ENCODE measurements around the gene CFAP221.

Gene CFAP221

DNA sequence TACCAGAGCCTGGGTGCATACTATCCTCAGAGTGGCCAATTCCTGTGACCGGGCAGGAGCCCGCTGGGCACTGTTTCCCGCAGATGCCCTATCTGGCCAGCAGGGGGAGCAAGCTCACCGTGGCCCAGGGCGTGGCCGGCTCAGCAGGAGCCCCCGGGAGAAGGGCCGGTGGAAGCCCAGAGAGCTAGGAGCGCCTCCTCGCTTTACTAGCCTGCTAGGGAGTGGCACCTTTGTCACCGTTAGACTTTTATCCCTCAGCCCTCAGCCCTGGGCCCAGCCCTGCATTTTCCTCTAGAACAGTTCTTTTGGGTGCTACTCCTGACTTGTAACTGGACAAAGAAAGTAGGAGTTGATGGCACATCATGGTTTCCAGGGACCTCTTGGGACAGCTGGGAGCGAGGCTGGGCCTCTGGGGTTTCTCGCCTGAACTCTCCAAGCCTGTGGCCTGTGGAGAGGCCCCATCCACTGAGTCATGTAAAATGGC, 158.7 kb downstream of the CFAP221 start:
- peak; percentile 9 to 40 for DNase-seq

DNA sequence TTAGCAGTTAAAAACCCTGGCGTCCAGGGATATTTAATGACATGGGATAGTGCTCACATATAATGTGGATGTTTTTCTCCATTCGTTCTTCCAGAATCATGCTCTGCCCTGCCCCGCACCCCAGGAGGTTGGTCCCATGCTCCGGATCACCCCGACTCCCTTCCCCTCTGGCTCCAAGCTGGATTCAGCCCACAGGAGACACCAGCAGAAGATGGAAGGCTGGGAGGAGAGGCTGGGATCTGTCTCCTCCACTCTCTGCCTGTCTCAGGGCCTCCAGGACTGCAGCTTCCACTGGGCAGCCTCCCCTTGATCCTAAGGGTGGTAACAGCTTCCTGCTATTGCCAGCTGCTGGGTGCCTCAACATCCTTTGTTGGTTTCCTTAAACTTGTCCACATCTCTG, 159.3 kb downstream of the CFAP221 start:
- DNase-seq: no peak

GRCh38 chr2:119704670-119705120, 160.4 kb downstream of the CFAP221 start:
- no peak for DNase-seq

DNA sequence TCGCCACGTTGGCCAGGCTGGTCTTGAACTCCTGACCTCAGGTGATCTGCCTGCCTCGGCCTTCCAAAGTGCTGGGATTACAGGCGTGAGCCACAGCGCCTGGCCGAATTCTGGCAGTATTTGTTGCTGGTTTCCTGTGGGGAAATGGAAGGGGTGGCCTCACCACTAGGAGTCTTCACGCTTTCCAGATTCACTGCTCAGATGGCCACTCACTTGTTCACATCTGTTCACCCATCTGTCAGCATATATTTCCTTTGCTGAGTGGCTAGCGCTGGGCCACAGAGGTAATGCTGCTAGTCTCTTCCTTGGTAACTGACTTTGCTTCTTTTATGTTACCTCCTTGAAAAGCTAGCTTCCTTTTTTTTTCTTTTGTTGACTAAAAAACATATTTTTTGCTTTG, 162.0 kb downstream of the CFAP221 start:
- DNase-seq: no peak
